Endothelial cell of umbilical vein (primary cell): ENCODE data around the gene FKRP. TPM values are rescaled to one million over a fixed set of nuclear protein-coding genes. Genes with fewer than 3 reads are reported as not detected.

Experiments
- BruUV-seq: library from RNA; stranded (reverse); fragments of 400-500 nt; replicated peaks from 2 replicates; lab custom pipeline; 2021; lab: Mats Ljungman, UMichigan
- CTCF ChIA-PET: fragments of 300-600, 350-600 bp; sonication (Branson Sonifier 250); formaldehyde crosslinking; loops from one replicate; lab custom pipeline; 2021; ENCODE audit warnings: antibody characterized with exemption, inconsistent platforms; lab: Charles Lee
- POLR2A ChIA-PET: fragments of 300-600, 350-600 bp; sonication (Branson Sonifier 250); formaldehyde crosslinking; loops from one replicate; lab custom pipeline; 2021; ENCODE audit warnings: antibody characterized with exemption, inconsistent platforms; lab: Charles Lee
- DNase-seq: peaks from one replicate; pipeline ENCODE4 v3.0.0-alpha.2; 2011; ENCODE audit warnings: low read depth, low spot score
- FAIRE-seq: peaks from 2 replicates; lab custom pipeline; 2011; peaks lifted over from hg19 to GRCh38; lab: Jason Lieb, UNC
- H2AFZ ChIP-seq: 2 replicates; pipeline ENCODE4 v1.6.0; 2012; ENCODE audit warnings: low read depth, low read length, control low read depth, inconsistent platforms
- H3K27ac ChIP-seq: 2 replicates; pipeline ENCODE4 v1.5.1; 2011; ENCODE audit warnings: low read depth, mild to moderate bottlenecking, control low read depth, low read length, moderate library complexity; ENCODE audit not compliant: insufficient read depth
- H3K27me3 ChIP-seq, 2 experiments: 2 replicates each; pipeline versions ENCODE4 v1.6.0 to v1.6.1; 2011; ENCODE audit warnings: low read length in 2 of 2, mixed read lengths in 1 of 2; ENCODE audit not compliant: control insufficient read depth in 2 of 2, insufficient read depth in 2 of 2
- H3K36me3 ChIP-seq, 2 experiments: 2 replicates in 1 of 2; 3 replicates in 1 of 2; pipeline ENCODE4 v1.5.1; 2011; ENCODE audit warnings: low read length in 2 of 2, mild to moderate bottlenecking in 1 of 2, moderate library complexity in 1 of 2; ENCODE audit not compliant: control insufficient read depth in 2 of 2, insufficient read depth in 2 of 2; ENCODE audit errors: extremely low read depth in 1 of 2
- H3K4me1 ChIP-seq: 3 replicates; pipeline ENCODE4 v1.5.1; 2011; ENCODE audit warnings: mild to moderate bottlenecking, low read length; ENCODE audit not compliant: control insufficient read depth, insufficient read depth; ENCODE audit errors: extremely low read depth
- H3K4me2 ChIP-seq: 2 replicates; pipeline ENCODE4 v1.6.1; 2011; ENCODE audit warnings: low read length, control low read depth, mixed read lengths; ENCODE audit not compliant: insufficient read depth
- H3K4me3 ChIP-seq, 3 experiments: fragments of 200-600 bp in 1 of 3; sonication (generic), shearing (Covaris generic) in 1 of 3; replicated peaks in 1 of 3; 2 replicates each; pipeline ENCODE4 v1.5.1; 2011 to 2016; ENCODE audit warnings: control low read depth in 3 of 3, low read length in 3 of 3, mild to moderate bottlenecking in 2 of 3, inconsistent platforms in 1 of 3, low read depth in 1 of 3, moderate library complexity in 1 of 3; ENCODE audit not compliant: insufficient read depth in 1 of 3
- H3K79me2 ChIP-seq: 2 replicates; pipeline ENCODE4 v1.6.0; 2012; ENCODE audit warnings: low read length, inconsistent platforms; ENCODE audit not compliant: control insufficient read depth, insufficient read depth
- H3K9ac ChIP-seq: replicated peaks from 2 replicates; pipeline ENCODE3; 2011; ENCODE audit warnings: low read length, control low read depth; ENCODE audit not compliant: insufficient read depth; ENCODE audit errors: extremely low read depth
- H3K9me1 ChIP-seq: replicated peaks from 3 replicates; pipeline ENCODE4 v1.6.0; 2011; ENCODE audit warnings: mild to moderate bottlenecking, low read length; ENCODE audit not compliant: control insufficient read depth, insufficient read depth; ENCODE audit errors: extremely low read depth
- H3K9me3 ChIP-seq: replicated peaks from 2 replicates; pipeline ENCODE4 v1.5.1; 2012; ENCODE audit warnings: low read length, inconsistent platforms; ENCODE audit not compliant: control insufficient read depth, insufficient read depth
- H4K20me1 ChIP-seq: replicated peaks from 2 replicates; pipeline ENCODE3; 2011; ENCODE audit warnings: mild to moderate bottlenecking, low read length; ENCODE audit not compliant: control insufficient read depth, insufficient read depth; ENCODE audit errors: extremely low read depth
- EZH2 ChIP-seq: IDR thresholded peaks from 2 replicates; pipeline ENCODE4 v1.6.1; 2012; ENCODE audit warnings: borderline replicate concordance, low read depth, mild to moderate bottlenecking, moderate library complexity, low read length, inconsistent platforms; ENCODE audit not compliant: severe bottlenecking
- FOS ChIP-seq: IDR thresholded peaks from 2 replicates; pipeline ENCODE4 v1.6.1; 2011; ENCODE audit warnings: mild to moderate bottlenecking, low read length, moderate library complexity, borderline replicate concordance; ENCODE audit not compliant: insufficient read depth
- GATA2 ChIP-seq: IDR thresholded peaks from 2 replicates; pipeline ENCODE4 v1.7.0; 2011; ENCODE audit warnings: low read depth, mild to moderate bottlenecking, moderate library complexity, mixed read lengths, low read length; ENCODE audit not compliant: insufficient read length, insufficient read depth
- JUN ChIP-seq: IDR thresholded peaks from 2 replicates; pipeline ENCODE4 v1.6.1; 2011; ENCODE audit warnings: borderline replicate concordance, low read depth; ENCODE audit not compliant: insufficient read length, insufficient read depth
- MYC ChIP-seq: IDR thresholded peaks from one replicate; pipeline ENCODE4 v1.6.1; 2011; ENCODE audit warnings: mild to moderate bottlenecking, low read depth, low read length
- POLR2A ChIP-seq: IDR thresholded peaks from 2 replicates; pipeline ENCODE4 v1.6.1; 2012; ENCODE audit warnings: low read depth, mild to moderate bottlenecking, control low read depth, low read length
- POLR2AphosphoS5 ChIP-seq: IDR thresholded peaks from 2 replicates; pipeline ENCODE4 v1.6.1; 2012; ENCODE audit warnings: low read depth, mild to moderate bottlenecking, control low read depth, low read length, moderate library complexity; ENCODE audit not compliant: insufficient read depth
- dilution Hi-C: fragments of 300-500 bp; cut with MboI; formaldehyde crosslinking; loops from one replicate; pipeline ENCODE4 v1.15.0; 2019; ENCODE audit warnings: low sequenced_read_pairs; ENCODE audit not compliant: extremely low pct_ligation_motif_present
- intact Hi-C: fragments of 100-400 bp; cut with micrococcal nuclease; formaldehyde crosslinking; loops from one replicate; pipeline ENCODE4 v1.10.0; 2022
- polyA plus RNA-seq, 4 experiments: library from polyadenylated mRNA; depleted of rRNA in 3 of 4; stranded (reverse) in 3 of 4; unstranded in 1 of 4; fragments of >200 nt; gene quantifications; 2 replicates each; pipeline versions ENCODE4 v1.2.1 to v1.2.3, GENCODE V29; 2011 to 2012; ENCODE audit warnings: missing spikeins in 1 of 4
- total RNA-seq: library from RNA; stranded (reverse); gene quantifications from 2 replicates; pipeline ENCODE4 v1.2.3, GENCODE V29; 2021
- TF ChIP-seq, protein P1 (sequence below), 2 donors: IDR thresholded peaks; 1 replicate in 1 of 2; 2 replicates in 1 of 2; pipeline ENCODE4 v1.5.1; 2011; ENCODE audit warnings: low read length in 2 of 2, mild to moderate bottlenecking in 2 of 2, moderate library complexity in 2 of 2, control low read depth in 1 of 2, inconsistent platforms in 1 of 2, low read depth in 1 of 2; ENCODE audit not compliant: insufficient read depth in 1 of 2; ENCODE audit errors: extremely low read depth in 1 of 2
- TF ChIP-seq, protein P2 (sequence below): IDR thresholded peaks from 2 replicates; pipeline ENCODE4 v1.6.1; 2011; ENCODE audit not compliant: insufficient read depth, insufficient read length

Gene FKRP
- total and polyA plus RNA-seq, 2 donors (not counting 3 experiments of a cell fraction or from before 2014, with no cell fraction given), result 31.5 to 32.8 TPM

DNA sequence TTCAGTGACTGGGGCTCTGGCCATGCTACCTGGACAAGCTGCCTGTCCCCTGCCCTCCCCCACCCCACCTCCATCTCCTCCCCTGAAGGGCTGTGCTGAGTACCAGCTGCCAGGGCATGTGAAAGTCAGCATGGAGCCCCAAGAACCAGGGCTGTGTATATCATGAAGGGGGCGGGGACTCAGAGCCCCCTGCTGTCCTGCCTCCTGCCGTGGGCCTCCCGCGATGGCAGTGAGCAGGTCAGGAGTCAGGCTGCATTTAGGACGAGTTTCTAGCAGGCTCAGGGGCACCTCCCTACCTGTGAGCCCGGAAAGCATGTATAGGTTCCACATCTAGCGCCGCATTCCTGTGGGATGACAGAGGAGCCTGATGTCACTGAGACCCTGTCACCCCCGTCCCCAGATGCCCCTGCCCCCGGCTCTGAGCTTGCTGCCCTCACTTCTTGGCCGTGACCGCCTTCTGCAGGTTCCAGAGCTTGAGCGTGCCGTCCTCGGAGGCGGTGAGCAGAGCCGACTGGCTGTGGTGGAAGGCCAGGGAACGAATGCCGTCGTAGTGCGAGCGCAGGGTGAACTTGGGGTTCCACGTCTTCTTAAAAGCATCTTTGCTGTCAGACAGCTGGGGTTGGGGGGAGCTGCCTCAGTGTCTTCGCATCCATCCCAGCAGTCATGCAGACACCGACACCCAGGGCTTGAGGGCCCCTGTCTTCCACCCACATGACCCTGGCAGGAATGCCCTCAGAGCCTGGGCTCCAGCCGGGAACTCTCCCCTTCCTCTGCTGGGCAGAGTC lies 20.6 kb upstream of the FKRP start:
- TF ChIP-seq POLR2A (no peak), FOS (no peak), MYC (no peak), POLR2AphosphoS5 (no peak), GATA2 (no peak), EZH2 (no peak), JUN (no peak)
- TF ChIP-seq, protein P1, sequence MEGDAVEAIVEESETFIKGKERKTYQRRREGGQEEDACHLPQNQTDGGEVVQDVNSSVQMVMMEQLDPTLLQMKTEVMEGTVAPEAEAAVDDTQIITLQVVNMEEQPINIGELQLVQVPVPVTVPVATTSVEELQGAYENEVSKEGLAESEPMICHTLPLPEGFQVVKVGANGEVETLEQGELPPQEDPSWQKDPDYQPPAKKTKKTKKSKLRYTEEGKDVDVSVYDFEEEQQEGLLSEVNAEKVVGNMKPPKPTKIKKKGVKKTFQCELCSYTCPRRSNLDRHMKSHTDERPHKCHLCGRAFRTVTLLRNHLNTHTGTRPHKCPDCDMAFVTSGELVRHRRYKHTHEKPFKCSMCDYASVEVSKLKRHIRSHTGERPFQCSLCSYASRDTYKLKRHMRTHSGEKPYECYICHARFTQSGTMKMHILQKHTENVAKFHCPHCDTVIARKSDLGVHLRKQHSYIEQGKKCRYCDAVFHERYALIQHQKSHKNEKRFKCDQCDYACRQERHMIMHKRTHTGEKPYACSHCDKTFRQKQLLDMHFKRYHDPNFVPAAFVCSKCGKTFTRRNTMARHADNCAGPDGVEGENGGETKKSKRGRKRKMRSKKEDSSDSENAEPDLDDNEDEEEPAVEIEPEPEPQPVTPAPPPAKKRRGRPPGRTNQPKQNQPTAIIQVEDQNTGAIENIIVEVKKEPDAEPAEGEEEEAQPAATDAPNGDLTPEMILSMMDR (IDR thresholded peaks at IDR 0.05; ENCODE audit: extremely low read depth in 1 of 2, insufficient read depth in 1 of 2, low read depth in 1 of 2, low read length in 2 of 2), result no peak
- TF ChIP-seq, protein P2, sequence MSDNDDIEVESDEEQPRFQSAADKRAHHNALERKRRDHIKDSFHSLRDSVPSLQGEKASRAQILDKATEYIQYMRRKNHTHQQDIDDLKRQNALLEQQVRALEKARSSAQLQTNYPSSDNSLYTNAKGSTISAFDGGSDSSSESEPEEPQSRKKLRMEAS, result no peak
- dilution Hi-C loops, result no loop called here
- Histone ChIP-seq H3K9me1 (no peaks in the 10 kb centered on the region), H3K4me3 (no peak overlapping the region), H3K4me1 (peaks cover 44% of the 10 kb centered on the region), H3K9me3 (no peaks in the 10 kb centered on the region), H3K4me2 (no peak overlapping the region), H3K79me2 (peaks cover 18% of the 10 kb centered on the region), H3K27me3 (no peaks in the 10 kb centered on the region), H3K27ac (no peak overlapping the region), H3K36me3 (peaks cover 12 to 59% of the 10 kb centered on the region in 2 experiments), H3K9ac (no peak overlapping the region), H4K20me1 (no peaks in the 10 kb centered on the region), H2AFZ (no peak overlapping the region)
- FAIRE-seq, result no peak
- ChIA-PET POLR2A (no interaction called here), CTCF (no interaction called here)
- BruUV-seq, result no TSS peak
- intact Hi-C loops, result no loop called here
- DNase-seq, result no peak
